Loucy (cell line): Measurements from ENCODE around the gene COX19.

Experiments used
- EZH2phosphoT487 ChIP-seq: fragments of 200-600 bp; IDR thresholded peaks from 2 replicates; pipeline ENCODE4 v1.6.1; 2018; ENCODE audit warnings: antibody characterized with exemption, mild to moderate bottlenecking, moderate library complexity, borderline replicate concordance
- TF ChIP-seq, protein P1 (sequence below): fragments of 200-600 bp; sonication (generic); conservative IDR thresholded peaks from 2 replicates; pipeline ENCODE4 v1.5.1; 2014; ENCODE audit warnings: mild to moderate bottlenecking, antibody characterized with exemption, low read length

DNA sequence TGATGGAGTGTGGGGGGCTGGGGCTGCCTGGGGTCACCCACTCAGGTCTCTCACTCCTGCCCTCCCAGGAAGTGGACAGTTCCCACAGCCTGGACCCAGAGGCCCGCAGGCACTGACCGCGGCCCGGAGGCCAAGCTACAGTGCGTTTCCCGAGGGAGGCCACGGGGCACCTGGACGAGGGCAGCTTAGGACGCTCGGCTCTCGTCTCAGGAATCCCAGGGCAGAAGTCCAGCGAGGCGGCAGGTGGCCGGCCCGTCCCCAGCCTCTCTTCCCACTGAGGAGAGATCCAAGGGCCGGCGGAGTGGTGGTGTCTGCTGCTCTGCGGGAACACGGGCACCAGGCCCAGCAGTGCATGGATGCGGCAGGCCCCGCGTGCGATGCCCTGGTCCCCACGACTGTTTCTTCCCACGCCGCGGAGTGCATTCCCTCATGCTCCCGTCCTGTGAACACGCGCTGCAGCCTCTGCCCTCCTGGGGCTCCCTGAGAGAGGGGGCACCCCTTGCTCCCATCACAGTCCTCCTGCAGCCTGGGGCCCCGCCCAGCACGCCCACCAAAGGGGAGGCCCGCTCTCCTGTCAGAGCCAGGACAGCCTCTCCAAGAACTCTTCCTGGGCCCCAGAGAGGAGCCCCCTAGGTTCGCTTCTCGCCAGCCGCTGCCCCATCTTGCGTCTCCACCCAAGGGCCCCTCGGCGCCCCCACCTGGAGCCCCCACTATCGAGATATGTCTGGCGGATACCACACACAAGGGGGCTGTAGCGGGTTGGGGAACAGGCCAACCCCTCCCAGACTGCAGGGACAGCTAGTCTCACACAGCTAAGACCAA is 44.7 kb upstream of the COX19 start:
- TF ChIP-seq EZH2phosphoT487: no peak
- TF ChIP-seq, protein P1, sequence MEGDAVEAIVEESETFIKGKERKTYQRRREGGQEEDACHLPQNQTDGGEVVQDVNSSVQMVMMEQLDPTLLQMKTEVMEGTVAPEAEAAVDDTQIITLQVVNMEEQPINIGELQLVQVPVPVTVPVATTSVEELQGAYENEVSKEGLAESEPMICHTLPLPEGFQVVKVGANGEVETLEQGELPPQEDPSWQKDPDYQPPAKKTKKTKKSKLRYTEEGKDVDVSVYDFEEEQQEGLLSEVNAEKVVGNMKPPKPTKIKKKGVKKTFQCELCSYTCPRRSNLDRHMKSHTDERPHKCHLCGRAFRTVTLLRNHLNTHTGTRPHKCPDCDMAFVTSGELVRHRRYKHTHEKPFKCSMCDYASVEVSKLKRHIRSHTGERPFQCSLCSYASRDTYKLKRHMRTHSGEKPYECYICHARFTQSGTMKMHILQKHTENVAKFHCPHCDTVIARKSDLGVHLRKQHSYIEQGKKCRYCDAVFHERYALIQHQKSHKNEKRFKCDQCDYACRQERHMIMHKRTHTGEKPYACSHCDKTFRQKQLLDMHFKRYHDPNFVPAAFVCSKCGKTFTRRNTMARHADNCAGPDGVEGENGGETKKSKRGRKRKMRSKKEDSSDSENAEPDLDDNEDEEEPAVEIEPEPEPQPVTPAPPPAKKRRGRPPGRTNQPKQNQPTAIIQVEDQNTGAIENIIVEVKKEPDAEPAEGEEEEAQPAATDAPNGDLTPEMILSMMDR: no peak
